HUDEP-2 (cell line): ENCODE results near the gene RUBCNL.
"Not testable (repeated sequence)": the region's sequence is repeated elsewhere in the genome, so short reads cannot be mapped to it uniquely, and the experiment has no call there.

ENCODE experiments used
- DNase-seq, 76 experiments: peaks; one replicate each; lab custom pipeline; 2025; ENCODE audit not compliant: unreplicated experiment in 76 of 76; lab: John Stamatoyannopoulos, UW

RUBCNL gene, protein sequence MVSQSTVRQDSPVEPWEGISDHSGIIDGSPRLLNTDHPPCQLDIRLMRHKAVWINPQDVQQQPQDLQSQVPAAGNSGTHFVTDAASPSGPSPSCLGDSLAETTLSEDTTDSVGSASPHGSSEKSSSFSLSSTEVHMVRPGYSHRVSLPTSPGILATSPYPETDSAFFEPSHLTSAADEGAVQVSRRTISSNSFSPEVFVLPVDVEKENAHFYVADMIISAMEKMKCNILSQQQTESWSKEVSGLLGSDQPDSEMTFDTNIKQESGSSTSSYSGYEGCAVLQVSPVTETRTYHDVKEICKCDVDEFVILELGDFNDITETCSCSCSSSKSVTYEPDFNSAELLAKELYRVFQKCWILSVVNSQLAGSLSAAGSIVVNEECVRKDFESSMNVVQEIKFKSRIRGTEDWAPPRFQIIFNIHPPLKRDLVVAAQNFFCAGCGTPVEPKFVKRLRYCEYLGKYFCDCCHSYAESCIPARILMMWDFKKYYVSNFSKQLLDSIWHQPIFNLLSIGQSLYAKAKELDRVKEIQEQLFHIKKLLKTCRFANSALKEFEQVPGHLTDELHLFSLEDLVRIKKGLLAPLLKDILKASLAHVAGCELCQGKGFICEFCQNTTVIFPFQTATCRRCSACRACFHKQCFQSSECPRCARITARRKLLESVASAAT

DNA sequence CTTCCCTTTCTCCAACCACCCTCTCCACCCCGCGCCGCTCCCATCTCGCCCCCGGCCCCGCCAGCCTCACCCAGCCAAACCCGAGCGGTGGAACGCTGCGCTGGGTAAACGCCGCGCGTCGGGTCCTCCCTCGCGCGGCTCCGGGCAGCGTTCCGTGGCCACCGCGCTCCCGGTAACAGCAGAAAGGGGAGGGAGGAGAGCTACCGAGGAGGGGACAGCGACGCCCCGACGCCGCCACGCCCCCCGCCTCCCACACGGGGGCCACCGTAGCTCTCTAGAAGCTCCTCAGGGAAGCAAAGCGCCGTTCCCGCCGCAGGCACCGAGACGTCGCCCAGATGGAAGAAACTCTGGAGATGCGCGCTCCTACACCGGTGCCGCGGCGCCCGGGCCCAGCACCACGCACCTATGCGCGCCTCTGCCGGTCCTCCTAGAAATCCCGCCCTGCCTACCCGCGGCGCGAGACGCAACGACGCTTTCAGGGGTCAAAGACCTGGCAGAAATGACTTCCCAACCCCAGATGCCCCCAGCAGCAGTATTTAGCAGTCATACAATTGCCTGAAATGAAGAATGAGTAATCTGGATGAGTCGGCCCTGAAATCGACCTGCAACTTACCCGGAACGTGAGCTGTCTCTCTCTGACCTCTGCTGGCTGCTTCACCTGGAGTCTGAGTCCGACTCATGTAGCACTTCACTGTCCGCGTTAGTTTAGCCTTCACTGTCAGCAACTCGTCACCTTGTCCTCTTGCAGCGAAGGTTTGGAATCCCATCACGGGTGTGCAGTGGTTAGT is at the start of gene RUBCNL:
Gene RUBCNL, minus strand, starts transcription at position 189 of the 788 bp plus-strand sequence. CDS start 14,777 bp downstream, outside the sequence.
- no peak for DNase-seq

DNA sequence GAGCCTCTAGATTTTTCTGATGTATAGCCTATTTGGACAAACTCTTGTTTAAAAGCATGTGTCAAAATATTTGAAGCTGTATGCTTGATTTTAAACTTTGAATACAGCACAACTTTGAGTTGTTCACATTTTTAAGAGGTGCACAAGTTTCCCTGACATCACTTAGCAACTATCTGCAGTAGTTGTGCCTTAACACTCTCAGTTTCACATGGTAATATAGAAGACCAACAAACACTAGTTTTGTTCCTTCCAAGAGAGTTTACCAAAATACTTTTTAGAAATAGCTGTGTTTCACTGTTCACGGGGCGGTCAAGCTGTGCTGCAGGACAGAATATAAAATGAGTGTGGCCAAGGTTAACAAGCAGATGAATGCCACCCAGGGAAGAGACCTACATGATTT is 42.5 kb upstream of the RUBCNL start:
- not testable (repeated sequence) for DNase-seq

- DNase-seq, result no peak
These were observed 18.4 kb upstream of the RUBCNL start for GRCh38 chr13:46405457-46405856.

- DNase-seq, result no peak
These were observed 17.7 kb upstream of the RUBCNL start for GRCh38 chr13:46404733-46405100.

DNA sequence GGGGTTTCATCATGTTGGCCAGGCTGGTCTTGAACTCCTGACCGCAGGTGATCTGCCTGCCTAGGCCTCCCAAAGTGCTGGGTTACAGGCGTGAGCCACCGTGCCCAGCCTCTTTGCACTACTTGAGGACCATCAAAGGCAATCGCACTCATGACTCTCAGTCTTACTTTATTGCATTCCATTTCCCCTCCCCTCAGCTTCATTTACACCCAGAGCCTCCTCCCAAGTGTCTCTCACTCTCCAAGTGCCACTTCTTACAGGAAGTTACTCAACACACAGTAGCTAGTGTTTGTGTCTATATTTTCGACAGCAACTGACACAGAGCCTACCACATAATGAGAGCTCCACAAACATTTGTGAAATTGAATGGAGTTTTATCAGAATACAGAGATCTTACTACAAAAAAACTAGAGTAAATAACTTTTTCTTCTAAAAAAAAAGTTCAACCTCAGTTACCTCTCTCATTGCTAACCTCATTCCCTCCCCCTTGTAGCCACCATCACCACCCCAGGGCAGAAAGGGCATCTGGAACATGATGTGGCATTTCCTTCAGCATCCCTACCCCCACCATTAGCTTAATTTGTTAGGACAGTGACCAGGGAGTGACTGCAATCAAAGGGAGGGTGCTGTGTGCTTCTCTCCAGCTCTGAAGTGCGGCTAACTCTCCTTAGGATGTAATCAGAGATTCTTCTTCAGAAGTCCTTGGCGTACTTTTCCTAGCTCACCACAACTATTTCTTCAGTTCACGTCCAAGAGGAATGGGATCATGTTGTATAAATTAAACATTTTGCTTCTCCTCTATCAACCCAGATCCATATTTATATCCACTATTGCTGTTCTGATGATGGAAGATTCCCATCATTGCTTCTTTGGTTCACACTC is 17.0 kb upstream of the RUBCNL start:
- no peak for DNase-seq

DNA sequence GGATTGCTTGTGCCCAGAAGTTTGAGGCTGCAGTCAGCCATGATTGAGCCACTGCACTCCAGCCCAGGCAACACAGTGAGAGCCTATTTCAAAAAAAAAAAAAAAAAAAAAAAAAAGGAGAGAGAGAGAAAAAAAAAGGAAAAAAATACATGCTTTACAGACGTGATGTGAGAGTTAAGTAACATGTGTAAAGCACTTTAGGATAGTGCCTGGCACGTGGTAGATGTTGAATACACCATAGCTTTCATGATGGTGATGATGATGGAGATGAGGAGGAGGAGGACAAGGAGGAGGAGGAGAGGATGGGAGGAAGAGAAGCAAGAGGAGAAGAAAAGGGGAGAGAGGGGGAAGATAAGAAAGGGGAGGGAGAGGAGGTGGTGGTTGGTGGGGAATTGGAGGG is 15.1 kb upstream of the RUBCNL start:
- DNase-seq, result no peak

- no peak for DNase-seq
These were observed 14.4 kb upstream of the RUBCNL start for GRCh38 chr13:46401432-46401831.

DNA sequence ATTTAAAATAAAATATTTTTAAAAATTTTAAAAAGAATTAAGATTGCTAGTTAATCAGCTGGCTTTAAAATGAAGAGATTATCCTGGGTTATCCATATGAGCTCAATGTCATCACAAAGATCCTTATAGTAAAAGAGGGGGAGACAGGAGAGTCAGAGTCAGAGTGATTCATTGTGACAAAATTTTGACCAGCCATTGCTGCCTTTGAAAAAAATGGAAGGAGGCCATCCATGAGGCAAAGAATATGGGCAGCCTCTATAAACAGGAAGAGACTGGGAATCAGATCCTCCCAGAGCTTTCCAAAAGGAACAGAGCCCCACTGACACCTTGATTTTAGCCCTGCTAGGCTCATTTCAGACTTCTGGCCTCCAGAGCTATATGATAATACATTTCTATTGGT is 9.3 kb upstream of the RUBCNL start:
- DNase-seq, result no peak

DNA sequence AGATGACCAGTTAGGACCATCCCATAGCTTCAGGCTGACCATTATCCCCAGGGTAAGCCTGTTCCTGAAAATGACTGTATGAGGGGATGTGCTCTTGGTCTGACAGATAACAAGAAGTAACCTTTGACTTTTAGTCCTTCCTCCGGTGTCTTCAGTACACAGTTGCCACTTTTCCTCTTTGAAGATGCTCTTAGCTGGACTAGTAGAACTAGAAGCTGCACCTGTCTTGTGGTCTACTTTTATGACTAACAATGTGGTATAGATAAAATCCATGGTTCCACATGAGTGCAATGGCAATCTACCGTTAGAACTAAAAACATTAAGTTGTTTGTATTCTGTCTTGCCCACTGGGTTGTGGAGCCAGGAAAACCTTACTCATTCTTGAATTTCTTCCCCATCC is 5.9 kb upstream of the RUBCNL start:
- DNase-seq, result no peak

- no peak for DNase-seq
These were observed 2.7 kb upstream of the RUBCNL start for GRCh38 chr13:46389457-46390451.

- DNase-seq, result no peak
These were observed 1.8 kb upstream of the RUBCNL start for GRCh38 chr13:46388846-46389245.

GRCh38 chr13:46388308-46388707 is 1.3 kb upstream of the RUBCNL start:
- DNase-seq, result no peak

DNA sequence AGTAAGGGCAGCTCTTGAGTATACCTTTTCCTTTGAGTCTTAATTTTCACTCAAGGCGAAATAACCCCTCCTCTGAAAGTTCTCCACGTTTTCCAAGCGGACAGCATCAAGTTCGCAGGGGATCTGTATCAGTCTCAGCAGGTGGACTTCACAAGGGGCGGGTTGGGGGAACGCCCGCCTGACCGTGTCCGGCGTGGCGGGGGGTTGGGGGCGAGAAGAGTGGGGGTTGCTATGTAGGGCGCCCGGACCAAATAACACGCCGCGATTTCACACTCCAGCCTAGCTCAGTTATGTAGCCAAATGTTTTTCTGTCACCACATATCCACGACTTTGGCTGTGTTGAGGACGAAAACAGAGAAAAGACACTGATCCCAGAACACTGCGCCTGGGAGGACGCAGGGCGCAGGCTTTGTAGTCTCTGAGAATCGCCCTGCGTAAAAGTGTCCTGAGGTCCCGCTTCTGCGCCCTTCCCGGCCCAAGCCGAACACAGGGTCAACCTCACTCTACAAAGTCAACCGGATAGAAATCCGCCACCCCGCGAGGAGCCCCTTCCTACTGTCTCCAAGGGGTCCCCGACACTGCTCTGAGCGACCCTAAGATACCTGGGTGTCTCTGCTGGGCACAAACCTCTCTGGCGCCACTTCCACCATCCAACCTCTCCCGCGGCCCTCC is 524 bp downstream of the RUBCNL start:
- DNase-seq, result no peak

GRCh38 chr13:46385946-46386345 is 1.1 kb downstream of the RUBCNL start:
- no peak for DNase-seq

GRCh38 chr13:46383383-46383782 is 3.7 kb downstream of the RUBCNL start:
- DNase-seq, result no peak

DNA sequence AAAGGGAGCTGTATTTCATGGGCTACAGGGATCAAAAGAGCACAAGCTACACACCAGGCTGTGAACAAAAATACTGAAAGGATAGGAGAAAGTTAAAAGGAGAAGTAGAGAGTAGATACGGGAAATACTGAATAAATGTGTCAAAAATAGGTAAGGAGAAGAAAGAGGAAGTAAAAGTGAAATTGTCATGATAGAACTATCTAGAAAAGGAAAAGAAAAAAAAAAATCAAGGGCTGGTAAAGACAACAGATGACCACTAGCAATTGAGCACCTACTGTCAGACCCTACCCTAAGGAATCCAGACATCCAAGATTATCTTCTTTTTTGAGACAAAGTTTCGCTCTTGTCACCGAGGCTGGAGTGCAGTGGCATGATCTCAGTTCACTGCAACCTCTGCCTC is 4.8 kb downstream of the RUBCNL start:
- DNase-seq, result no peak

DNA sequence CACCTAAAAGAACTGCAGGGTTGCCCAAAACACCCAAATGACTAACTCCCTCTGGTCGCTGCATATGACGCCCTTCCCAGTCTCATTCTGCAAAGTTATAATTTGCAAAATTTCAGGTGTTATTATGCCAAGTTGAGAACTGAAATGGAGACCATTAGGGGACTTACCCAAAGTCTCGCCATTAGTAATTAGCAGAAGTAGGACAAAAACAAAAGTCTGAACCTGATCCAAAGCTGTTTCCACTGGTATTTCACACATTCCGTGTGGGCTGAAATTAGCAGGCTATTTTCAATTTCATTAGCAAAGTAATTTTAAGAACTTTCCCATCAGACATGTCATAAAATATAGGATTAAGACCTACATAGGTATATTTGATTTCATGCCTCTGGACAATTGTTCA is 6.8 kb downstream of the RUBCNL start:
- no peak for DNase-seq

GRCh38 chr13:46379611-46380010 is 7.4 kb downstream of the RUBCNL start:
- DNase-seq, result no peak

- no peak for DNase-seq
These were observed 8.6 kb downstream of the RUBCNL start for GRCh38 chr13:46378411-46378810.
